K562 (cell line): ENCODE measurements around the gene KASH5. TPM values are rescaled to one million over a fixed set of nuclear protein-coding genes. Genes with fewer than 3 reads are reported as not detected.
A peak's percentile ranks its signal among the peaks of the same experiment; 100 is the strongest.

ENCODE experiments used
- CLOCK ChIP-seq: fragments of 250-450 bp; sonication (Bioruptor Pico); IDR thresholded peaks from 2 replicates; pipeline ENCODE4 v1.4.0; 2020; ENCODE audit warnings: mild to moderate bottlenecking, moderate library complexity, borderline replicate concordance
- E2F5 ChIP-seq: sonication (generic); formaldehyde crosslinking; IDR thresholded peaks from 2 replicates; pipeline ENCODE4 v1.8.0; 2022; ENCODE audit warnings: mild to moderate bottlenecking, missing genetic modification reagents
- E2F6 ChIP-seq, 2 experiments: IDR thresholded peaks; 2 replicates each; pipeline ENCODE4 v1.6.1; 2011; ENCODE audit warnings: borderline replicate concordance in 1 of 2, control low read depth in 1 of 2, low read depth in 1 of 2, low read length in 1 of 2, mild to moderate bottlenecking in 1 of 2, mixed read lengths in 1 of 2, moderate library complexity in 1 of 2; ENCODE audit not compliant: insufficient read depth in 1 of 2, insufficient read length in 1 of 2, poor library complexity in 1 of 2, severe bottlenecking in 1 of 2; ENCODE audit errors: extremely low read depth in 1 of 2
- NFE2 ChIP-seq: IDR thresholded peaks from 2 replicates; pipeline ENCODE4 v1.6.1; 2014; ENCODE audit warnings: antibody characterized with exemption, low read depth
- polyA plus RNA-seq, 8 experiments: library from polyadenylated mRNA; depleted of rRNA in 4 of 8; stranded (reverse) in 5 of 8; unstranded in 3 of 8; fragments of >200 nt; fragmentation: Nextera tagmentation in 2 of 8; fragmentation: Illumina TruSeq in 1 of 8; extraction: Ambion mirVana in 2 of 8; extraction: Trizol in 1 of 8; gene quantifications; 2 replicates each; pipeline versions ENCODE4 v1.2.1 to v1.2.3, GENCODE V29; 2011 to 2014; ENCODE audit warnings: inconsistent platforms in 1 of 8, missing spikeins in 1 of 8
- total RNA-seq, 7 experiments: library from RNA; depleted of rRNA in 6 of 7; stranded (reverse); fragments of >200 nt in 6 of 7; fragmentation: Illumina TruSeq in 2 of 7; extraction: Trizol in 2 of 7; gene quantifications; 2 replicates each; pipeline versions ENCODE4 v1.2.1 to v1.2.3, GENCODE V29; 2011 to 2021; ENCODE audit warnings: low replicate concordance in 1 of 7
- TF ChIP-seq, protein P1 (sequence below): fragments of 450-650 bp; IDR thresholded peaks from 2 replicates; pipeline ENCODE4 v1.6.1; 2016; ENCODE audit warnings: mild to moderate bottlenecking, moderate library complexity
- TF ChIP-seq, protein P2 (sequence below), 2 experiments: IDR thresholded peaks; 2 replicates each; pipeline ENCODE4 v1.6.1; 2012; ENCODE audit warnings: improper control_type of control experiment in 2 of 2, low read depth in 2 of 2, low read length in 2 of 2, borderline replicate concordance in 1 of 2

Gene KASH5
- total and polyA plus RNA-seq, 9 of the 15 experiments (the other 6 are each of a cell fraction or from before 2014, with no cell fraction given) = 0.07 to 0.84 (median 0.34) TPM; not detected in 1

- no peak for TF ChIP-seq CLOCK
- TF ChIP-seq E2F6 (IDR thresholded peaks at IDR 0.05; ENCODE audit: borderline replicate concordance in 1 of 2, extremely low read depth in 1 of 2, insufficient read depth in 1 of 2, insufficient read length in 1 of 2, low read depth in 1 of 2, low read length in 1 of 2, poor library complexity in 1 of 2, severe bottlenecking in 1 of 2) = peak; percentile 93
- TF ChIP-seq, protein P1, sequence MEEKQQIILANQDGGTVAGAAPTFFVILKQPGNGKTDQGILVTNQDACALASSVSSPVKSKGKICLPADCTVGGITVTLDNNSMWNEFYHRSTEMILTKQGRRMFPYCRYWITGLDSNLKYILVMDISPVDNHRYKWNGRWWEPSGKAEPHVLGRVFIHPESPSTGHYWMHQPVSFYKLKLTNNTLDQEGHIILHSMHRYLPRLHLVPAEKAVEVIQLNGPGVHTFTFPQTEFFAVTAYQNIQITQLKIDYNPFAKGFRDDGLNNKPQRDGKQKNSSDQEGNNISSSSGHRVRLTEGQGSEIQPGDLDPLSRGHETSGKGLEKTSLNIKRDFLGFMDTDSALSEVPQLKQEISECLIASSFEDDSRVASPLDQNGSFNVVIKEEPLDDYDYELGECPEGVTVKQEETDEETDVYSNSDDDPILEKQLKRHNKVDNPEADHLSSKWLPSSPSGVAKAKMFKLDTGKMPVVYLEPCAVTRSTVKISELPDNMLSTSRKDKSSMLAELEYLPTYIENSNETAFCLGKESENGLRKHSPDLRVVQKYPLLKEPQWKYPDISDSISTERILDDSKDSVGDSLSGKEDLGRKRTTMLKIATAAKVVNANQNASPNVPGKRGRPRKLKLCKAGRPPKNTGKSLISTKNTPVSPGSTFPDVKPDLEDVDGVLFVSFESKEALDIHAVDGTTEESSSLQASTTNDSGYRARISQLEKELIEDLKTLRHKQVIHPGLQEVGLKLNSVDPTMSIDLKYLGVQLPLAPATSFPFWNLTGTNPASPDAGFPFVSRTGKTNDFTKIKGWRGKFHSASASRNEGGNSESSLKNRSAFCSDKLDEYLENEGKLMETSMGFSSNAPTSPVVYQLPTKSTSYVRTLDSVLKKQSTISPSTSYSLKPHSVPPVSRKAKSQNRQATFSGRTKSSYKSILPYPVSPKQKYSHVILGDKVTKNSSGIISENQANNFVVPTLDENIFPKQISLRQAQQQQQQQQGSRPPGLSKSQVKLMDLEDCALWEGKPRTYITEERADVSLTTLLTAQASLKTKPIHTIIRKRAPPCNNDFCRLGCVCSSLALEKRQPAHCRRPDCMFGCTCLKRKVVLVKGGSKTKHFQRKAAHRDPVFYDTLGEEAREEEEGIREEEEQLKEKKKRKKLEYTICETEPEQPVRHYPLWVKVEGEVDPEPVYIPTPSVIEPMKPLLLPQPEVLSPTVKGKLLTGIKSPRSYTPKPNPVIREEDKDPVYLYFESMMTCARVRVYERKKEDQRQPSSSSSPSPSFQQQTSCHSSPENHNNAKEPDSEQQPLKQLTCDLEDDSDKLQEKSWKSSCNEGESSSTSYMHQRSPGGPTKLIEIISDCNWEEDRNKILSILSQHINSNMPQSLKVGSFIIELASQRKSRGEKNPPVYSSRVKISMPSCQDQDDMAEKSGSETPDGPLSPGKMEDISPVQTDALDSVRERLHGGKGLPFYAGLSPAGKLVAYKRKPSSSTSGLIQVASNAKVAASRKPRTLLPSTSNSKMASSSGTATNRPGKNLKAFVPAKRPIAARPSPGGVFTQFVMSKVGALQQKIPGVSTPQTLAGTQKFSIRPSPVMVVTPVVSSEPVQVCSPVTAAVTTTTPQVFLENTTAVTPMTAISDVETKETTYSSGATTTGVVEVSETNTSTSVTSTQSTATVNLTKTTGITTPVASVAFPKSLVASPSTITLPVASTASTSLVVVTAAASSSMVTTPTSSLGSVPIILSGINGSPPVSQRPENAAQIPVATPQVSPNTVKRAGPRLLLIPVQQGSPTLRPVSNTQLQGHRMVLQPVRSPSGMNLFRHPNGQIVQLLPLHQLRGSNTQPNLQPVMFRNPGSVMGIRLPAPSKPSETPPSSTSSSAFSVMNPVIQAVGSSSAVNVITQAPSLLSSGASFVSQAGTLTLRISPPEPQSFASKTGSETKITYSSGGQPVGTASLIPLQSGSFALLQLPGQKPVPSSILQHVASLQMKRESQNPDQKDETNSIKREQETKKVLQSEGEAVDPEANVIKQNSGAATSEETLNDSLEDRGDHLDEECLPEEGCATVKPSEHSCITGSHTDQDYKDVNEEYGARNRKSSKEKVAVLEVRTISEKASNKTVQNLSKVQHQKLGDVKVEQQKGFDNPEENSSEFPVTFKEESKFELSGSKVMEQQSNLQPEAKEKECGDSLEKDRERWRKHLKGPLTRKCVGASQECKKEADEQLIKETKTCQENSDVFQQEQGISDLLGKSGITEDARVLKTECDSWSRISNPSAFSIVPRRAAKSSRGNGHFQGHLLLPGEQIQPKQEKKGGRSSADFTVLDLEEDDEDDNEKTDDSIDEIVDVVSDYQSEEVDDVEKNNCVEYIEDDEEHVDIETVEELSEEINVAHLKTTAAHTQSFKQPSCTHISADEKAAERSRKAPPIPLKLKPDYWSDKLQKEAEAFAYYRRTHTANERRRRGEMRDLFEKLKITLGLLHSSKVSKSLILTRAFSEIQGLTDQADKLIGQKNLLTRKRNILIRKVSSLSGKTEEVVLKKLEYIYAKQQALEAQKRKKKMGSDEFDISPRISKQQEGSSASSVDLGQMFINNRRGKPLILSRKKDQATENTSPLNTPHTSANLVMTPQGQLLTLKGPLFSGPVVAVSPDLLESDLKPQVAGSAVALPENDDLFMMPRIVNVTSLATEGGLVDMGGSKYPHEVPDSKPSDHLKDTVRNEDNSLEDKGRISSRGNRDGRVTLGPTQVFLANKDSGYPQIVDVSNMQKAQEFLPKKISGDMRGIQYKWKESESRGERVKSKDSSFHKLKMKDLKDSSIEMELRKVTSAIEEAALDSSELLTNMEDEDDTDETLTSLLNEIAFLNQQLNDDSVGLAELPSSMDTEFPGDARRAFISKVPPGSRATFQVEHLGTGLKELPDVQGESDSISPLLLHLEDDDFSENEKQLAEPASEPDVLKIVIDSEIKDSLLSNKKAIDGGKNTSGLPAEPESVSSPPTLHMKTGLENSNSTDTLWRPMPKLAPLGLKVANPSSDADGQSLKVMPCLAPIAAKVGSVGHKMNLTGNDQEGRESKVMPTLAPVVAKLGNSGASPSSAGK = peak; percentile 94
- no peak for TF ChIP-seq NFE2
- TF ChIP-seq, protein P2, sequence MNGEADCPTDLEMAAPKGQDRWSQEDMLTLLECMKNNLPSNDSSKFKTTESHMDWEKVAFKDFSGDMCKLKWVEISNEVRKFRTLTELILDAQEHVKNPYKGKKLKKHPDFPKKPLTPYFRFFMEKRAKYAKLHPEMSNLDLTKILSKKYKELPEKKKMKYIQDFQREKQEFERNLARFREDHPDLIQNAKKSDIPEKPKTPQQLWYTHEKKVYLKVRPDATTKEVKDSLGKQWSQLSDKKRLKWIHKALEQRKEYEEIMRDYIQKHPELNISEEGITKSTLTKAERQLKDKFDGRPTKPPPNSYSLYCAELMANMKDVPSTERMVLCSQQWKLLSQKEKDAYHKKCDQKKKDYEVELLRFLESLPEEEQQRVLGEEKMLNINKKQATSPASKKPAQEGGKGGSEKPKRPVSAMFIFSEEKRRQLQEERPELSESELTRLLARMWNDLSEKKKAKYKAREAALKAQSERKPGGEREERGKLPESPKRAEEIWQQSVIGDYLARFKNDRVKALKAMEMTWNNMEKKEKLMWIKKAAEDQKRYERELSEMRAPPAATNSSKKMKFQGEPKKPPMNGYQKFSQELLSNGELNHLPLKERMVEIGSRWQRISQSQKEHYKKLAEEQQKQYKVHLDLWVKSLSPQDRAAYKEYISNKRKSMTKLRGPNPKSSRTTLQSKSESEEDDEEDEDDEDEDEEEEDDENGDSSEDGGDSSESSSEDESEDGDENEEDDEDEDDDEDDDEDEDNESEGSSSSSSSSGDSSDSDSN (IDR thresholded peaks at IDR 0.05; ENCODE audit: borderline replicate concordance in 1 of 2, low read depth in 2 of 2, low read length in 2 of 2) = peak in 1 of 2 experiments; percentile 75; a peak in 1 of 4 replicates
- TF ChIP-seq E2F5 (CRISPR knock-in tag) = no peak
Measured at GRCh38 chr19:49427855-49428546, 40.0 kb downstream of the KASH5 start (continued).
